ENCODE data around the gene INSC.

The INSC gene

DNA sequence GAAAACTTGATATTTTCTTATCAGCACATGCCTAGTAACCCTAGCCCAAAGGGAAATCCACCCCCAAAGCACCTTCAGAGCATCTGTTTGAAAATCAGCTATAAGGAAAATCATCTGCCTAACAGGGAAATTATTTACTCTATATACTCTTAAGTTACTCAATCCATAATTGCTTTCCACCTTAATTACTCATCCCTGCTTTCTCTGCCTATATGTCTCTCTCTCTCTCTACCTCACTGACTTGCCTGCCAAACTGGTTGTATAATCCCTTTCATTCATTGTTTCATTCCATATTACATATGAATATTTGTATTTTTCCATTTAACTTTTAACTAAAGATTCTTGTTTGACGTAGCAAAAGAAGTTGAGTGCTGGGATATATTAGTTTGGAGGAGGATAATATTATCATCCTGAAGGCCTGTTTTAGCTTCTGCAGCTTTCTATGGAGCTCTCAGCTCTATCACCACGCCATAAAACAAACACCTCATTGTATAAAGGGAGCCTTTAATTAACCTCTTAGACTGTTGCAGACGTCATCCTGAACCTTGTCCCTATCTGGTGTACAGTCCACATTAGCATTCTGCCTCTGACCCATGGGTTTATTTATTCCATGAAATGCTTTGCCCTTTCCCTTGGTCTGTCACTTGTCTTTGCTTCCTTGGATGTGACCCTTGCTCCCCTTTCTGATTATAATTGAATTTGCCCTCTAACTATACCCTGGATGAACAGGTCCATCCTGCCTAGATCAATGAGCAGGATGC is 98.9 kb downstream of the INSC start:
- no peak for DNase-seq (ENCODE audit: low read depth in 2 of 2, low spot score in 1 of 2)

DNA sequence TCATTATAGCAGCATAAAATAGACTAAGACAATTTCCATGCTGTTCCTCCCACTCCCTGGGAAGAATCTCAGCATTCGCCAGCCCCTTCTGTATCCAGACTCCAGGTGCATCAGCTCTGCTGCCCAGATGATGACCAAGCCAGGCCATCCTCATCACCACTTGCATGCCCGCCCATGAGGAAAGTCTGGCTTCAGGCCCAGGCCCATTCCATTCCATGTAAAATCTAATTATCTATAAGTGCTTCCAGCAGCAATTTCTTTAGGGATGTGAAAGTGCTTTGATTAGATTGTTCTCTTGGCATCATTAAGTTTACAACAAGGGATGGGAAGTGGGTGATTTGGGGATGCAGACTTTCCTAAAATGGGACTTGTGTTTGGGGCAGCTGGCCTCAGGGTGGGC is 100.3 kb downstream of the INSC start:
- DNase-seq (ENCODE audit: low read depth in 2 of 2, low spot score in 1 of 2), result no peak

DNA sequence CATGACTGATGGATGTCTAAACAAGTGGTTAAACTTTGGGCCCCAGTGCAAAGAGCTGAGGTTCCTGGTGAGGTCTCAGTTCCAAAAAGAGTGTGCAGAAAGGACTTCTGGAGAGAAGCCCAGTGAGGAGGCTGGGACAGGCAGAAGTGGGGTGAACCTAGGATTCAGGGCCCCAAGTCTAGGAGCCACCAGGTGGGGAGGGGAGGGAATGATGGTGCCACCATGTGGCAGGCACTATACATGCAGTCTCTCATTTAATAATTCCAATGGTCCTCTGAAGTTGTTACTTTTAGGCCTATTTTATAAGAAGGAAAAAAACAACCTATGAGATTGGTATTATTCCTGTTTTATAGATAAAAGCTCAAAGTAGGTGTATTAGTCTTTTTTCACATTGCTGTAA is 102.0 kb downstream of the INSC start:
- no peak for DNase-seq (ENCODE audit: low read depth in 2 of 2, low spot score in 1 of 2)

DNA sequence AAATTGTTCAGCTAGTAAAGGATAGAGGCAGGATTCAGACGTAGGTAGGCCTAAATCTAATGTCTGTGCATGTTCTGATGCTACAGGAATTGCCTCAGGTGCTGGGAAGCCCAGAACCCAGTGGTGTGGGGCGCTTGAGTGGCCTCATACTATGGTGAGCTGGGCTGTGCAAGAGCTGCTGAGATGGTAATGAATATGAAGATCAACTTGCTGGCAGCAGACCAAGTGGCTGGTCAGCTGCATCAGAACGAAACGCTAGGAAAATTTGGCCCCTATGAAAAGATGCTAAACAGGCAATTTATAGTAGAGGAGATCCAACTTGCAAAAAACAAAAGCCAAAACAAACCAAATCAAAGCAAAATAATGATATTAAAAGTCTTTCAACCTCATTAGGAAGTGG is 102.7 kb downstream of the INSC start:
- DNase-seq (ENCODE audit: low read depth in 2 of 2, low spot score in 1 of 2), result no peak

DNA sequence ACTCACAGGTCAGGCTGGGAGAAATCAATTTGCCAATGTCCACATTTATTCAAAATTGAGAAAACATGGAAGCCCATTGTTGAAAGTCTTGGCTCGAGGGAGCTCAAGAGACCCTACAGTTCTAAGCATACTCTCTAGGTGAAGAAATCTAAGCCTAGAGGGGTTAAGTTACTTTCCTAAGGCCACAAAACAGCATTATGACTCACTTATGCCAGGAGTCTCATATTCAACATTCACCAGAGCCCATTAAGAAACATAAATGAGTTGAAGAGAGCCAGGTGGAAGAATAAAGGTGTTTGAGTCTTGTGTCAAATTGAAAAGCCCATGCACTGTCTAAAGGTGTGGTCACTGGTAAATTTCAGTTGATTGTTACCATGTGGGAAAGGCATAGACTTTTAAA is 108.1 kb downstream of the INSC start:
- no peak for DNase-seq (ENCODE audit: low read depth in 2 of 2, low spot score in 1 of 2)

DNA sequence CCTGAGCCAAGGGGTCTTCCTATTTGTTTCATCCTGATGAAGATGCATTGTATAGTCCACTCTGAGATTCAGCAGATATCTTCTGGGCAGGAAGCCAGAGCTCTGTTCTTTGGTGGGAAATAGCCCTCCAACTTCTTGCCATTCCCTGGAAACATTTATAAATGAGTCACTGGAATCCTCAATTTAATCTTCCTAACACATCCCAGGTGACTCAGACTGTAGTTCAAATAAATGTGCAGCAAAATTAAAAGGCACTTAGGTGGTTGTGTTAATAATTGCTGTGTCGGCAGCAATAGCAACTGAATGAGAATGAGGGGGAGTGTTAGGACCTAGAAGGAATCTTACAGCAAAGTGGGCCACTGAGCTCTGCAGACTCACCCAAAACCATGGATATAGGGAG is 108.6 kb downstream of the INSC start:
- no peak for DNase-seq (ENCODE audit: low read depth in 2 of 2, low spot score in 1 of 2)

DNA sequence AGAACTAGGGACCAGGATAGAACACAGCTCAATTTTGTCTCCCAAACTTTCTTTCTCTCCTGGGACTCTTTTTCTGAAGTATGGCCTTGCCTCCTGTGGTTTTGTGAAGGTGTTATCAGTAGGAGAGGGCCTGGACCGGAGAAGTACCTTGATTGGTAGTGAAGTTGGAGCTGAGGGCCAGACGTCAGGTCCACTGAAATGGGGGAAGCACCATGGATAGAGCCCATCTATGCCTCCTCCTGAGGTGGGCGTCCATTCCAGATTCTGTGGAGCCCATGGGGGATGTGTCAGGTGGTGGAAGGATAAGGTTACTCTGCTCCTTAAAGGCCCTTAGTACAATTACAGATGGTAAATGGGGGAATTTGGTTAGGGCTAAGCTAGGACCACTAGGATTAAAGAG is 109.7 kb downstream of the INSC start:
- DNase-seq (ENCODE audit: low read depth in 2 of 2, low spot score in 1 of 2), result no peak

DNA sequence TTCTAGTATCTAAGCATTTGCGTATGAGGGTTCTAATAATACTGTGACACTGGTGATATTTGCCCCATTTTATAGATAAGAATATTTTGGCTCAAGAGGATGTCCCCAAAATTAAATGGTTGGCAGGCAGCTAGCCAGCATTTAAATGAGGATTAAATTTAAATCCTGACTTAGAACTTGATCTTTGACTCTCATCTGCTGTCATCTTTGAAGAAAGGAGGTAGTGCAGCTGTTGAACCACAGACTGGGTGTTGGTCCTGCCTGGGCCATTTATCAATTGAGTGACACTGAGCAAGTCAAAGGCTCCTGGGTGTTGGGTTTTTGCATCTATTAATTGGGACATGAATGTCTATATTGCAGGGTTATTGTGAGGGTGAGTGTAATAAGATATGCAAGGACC is 112.3 kb downstream of the INSC start:
- no peak for DNase-seq (ENCODE audit: low read depth in 2 of 2, low spot score in 1 of 2)

DNA sequence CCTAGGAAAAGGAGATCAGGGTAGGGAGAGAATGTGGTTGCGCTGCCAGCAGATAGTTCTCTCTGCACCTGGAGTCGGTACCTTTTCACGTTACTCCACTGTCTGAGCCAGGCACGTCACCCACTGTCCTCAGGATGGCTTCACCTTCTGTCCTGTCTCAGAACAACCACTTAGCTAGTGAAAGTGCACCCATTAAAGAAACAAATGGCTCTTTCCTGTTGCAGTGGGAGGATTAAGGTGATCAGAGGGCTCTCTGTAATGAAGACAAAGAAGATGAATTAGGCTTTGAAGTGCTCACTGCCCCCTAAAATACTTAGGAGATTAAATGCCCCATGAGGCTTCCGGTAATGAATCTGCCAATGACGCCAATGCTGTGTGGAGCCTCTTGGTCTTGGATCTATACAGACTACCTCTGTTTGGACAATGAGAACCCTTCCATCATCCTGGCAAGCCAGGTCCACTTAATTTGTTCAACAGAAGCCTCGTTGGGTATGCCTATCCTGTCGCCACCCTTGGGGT is 113.7 kb downstream of the INSC start:
- DNase-seq (ENCODE audit: low read depth in 2 of 2, low spot score in 1 of 2), result no peak

DNA sequence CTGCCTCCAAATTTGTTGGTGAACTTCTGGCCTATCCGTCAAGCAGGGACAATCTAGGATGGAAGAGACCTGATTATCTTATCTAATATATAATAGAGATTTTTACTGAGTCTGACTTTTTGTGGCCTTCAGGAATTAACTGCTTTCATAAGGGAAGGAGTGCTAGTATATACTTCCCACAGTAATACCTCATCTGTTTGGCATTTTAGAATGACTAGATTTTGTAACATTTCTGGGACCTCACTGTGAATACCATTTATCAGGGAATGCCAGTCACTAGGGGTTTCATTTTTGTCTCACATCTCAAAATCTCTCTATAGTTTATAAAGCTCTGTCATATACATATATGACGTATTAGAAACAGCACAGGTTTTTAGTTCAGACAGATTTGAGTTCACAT is 114.3 kb downstream of the INSC start:
- DNase-seq (ENCODE audit: low read depth in 2 of 2, low spot score in 1 of 2), result no peak

DNA sequence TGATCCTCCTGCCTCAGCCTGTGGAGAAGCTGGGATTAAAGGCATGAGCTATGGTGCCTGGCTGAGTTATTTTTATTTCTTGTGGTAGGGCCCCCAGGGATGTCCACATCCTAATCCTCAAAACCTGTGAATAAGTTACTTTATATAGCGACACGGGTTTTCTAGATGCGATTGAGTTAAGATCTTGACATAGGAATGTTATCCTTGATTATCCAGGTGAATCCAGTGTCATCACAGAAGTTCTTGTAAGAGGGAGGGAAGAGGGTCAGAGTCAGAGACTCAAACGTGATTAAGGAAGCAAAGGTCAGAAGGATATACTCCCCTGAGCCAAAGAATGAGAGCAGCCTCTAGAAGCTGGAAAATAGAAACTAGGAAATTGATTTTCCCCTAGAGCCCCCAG is 117.8 kb downstream of the INSC start:
- DNase-seq (ENCODE audit: low read depth in 2 of 2, low spot score in 1 of 2), result no peak

DNA sequence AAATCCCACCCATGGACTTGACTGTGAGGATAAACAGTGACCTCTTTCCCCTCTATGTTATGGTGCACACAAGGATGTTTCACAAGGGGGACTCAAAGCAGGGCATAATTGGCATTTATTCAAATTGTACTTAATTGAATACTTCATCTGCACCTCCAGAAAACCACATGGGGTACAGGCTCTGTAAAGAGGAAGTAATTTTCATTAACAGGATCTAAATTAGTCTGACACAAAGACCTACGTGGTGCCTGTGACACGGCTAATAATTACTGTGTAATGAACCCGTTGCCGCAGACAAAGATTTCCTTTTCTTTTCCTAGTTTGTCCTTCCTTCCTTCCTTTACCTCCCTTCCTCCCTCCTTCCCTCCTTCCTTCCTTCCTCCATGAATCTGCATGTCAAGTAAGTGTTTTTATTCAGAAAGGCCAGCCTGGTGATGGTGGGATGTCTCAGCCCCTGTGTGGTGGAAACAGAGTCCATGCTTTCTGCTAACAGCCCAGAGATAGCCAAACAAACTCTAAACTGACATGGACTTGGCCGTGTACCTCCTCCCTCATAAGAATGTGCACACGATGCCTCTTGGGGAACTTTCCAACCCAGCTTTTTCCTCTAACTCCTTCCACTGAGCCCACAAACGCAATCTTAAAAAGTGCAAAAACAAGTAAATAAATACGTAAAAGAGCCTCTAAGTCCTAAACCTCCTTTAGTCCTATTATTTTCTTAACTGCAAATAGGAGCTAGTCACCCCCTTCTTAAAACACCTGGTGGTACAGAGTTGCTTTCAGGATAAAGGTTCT is 118.8 kb downstream of the INSC start:
- DNase-seq (ENCODE audit: low read depth in 2 of 2, low spot score in 1 of 2), result no peak

DNA sequence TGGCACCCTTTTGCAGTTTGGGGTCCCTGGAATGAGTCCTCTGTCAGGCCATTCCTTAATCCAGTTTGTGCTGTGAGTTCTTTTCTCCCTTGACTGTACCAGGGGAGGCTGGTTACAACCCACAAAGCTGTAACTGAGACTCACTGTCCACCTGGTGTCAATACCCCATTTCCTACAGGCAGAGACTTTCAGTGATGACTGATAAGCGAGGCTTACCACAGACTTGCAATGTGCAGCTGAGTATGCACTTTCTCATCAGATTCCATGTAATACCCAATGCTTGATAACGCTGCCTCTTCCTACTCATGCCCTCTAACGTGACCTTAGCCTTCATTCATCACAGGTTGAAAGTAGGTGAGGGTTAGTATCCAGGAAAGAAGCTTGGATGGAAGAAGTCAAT is 120.1 kb downstream of the INSC start:
- no peak for DNase-seq (ENCODE audit: low read depth in 2 of 2, low spot score in 1 of 2)

DNA sequence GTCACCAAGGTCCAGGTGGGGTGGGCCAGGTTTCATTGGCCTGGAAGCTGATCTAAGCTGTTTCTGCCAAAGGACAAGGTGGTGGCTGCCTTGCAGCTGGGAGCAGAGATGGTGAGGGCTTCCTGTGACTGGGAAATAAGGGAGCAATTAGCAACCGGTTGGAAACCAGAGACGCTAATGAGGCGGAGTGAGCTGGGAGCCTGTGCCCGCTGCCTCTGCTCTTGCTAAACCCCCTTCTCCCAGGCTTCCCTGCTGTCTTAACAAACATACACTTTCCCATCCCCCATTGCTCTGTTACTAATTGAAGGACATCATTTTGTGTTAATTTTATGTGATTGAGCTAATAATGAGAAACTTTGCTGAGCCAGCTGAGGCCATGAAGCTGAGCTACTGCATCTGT is 121.8 kb downstream of the INSC start:
- no peak for DNase-seq (ENCODE audit: low read depth in 2 of 2, low spot score in 1 of 2)

DNA sequence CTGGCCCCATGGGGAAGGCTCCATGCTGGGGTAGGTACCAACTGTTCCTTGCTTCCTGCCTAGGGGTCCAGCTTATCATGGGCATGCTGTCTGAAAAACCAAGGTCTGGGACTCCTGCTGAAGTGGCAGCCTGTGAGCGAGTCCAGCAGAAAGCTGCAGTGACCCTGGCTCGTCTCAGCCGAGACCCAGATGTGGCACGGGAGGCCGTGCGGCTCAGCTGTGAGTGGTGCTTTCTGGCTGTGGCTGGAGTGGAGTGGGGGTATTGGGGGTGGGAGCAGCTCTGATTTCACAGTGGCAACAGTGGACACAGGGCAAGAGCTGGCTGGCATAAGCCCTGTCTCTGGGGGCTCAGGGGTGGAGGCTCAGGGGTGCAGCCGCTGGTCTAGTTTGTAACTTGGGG is 124.1 kb downstream of the INSC start:
- no peak for DNase-seq (ENCODE audit: low read depth in 2 of 2, low spot score in 1 of 2)

DNA sequence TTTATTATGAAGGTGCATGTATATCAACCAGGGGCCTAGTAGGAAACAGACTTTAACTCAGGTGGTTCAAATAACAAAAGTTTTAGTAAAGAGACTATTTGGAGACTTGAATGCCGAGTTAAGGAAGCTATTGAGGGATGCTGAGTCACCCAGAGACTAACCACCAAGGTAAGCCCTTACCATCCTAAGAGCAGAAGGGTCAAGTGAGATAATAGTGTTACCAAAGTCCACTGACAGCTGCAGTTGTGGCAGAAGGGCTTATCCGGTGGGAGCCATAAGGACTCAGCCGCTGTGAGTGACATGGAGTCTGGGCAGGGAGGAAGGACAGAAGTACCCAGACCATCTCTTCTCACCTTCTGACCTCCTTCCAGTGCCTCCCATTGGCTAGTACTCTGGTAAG is 134.0 kb downstream of the INSC start:
- no peak for DNase-seq (ENCODE audit: low read depth in 2 of 2, low spot score in 1 of 2)

DNA sequence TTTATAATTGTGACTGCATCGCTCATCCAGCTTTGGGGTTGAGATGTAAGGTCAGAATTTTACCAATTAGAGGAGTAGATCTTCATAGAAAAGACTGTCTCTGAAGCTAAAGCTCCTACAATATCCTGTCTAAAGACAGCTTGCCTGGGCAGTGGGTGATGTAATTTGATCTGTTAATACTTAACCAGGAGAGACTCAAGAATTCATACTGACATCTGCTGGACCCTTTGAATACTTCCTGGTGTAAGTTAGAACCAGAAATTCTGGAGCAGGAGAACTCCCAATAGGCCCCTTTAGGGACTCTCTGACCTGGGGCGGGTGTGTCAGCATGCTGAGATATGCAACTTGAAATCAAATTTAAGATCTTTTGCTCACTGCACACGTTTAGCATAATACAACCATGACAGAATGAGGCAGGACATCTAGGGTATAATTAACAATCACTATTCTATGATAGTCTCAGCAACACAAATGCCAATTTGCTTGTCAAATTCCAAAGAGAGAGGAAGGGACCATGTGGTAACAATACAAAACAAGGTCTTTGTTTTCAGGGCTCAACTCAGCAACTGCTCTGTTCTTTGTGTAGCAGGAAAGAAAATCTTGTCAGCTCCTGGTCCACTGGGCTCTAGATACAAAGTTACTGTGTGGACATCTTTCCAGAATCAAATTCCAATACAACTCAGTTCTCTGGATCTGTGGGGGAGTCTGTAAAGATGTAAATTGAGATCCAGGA is 143.9 kb downstream of the INSC start:
- no peak for DNase-seq (ENCODE audit: low read depth in 2 of 2, low spot score in 1 of 2)

DNA sequence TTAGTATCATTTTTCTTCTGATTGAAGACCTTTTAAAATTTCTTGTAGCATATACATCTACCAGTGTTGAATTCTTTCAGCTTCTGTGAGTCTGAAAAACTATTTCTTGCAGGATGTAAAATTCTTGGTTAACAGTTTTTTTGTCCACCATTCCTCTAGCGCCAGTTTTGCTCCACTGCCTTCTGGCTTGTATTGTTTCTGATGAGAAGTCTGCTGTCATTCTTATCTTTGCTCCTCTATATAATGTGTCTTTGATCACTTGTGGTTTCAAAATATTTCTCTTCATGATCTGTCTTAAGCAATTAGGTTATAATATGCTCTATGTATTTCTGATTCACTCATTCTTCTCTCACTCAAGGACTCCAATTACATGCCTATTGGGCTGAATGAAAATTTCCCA is 152.3 kb downstream of the INSC start:
- DNase-seq (ENCODE audit: low read depth in 2 of 2, low spot score in 1 of 2), result no peak

DNA sequence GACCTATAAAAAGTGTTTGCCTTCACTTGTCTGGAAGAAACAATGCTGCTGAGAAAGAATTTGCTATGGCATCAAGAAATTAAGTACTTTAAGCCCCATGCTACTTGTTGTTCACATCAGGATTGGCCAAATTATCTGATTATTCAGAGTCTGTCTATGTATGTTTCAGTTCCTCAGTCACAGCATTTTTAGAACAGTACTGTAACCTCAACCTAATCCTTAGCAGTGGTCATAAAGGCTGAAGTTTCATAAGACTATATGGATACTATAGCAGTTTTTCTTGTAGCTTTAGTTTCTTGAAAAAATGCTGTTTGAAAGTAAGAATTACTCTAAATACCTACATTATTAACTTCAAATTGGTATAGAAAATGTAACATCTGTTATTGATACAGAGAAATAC is 153.9 kb downstream of the INSC start:
- no peak for DNase-seq (ENCODE audit: low read depth in 2 of 2, low spot score in 1 of 2)

DNA sequence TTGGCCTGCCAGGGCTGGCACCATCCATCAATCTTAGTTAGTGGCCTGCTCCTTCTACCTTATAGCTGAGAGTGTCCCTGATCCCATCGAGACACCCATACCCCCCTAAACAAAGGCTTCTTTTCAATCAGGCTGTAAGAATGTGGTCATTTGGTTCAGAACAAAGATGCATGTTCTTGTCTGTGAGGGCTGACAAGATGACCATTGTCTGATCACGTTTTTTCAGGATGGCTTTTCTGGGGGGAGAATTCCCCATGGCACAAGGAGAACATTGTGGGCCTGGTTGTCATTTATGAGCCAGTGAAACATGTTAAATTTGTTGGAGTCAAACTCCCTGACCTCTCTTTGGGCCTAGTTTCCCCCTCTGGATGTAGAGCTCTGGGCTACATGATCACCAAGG is 160.4 kb downstream of the INSC start:
- DNase-seq (ENCODE audit: low read depth in 2 of 2, low spot score in 1 of 2), result no peak

DNA sequence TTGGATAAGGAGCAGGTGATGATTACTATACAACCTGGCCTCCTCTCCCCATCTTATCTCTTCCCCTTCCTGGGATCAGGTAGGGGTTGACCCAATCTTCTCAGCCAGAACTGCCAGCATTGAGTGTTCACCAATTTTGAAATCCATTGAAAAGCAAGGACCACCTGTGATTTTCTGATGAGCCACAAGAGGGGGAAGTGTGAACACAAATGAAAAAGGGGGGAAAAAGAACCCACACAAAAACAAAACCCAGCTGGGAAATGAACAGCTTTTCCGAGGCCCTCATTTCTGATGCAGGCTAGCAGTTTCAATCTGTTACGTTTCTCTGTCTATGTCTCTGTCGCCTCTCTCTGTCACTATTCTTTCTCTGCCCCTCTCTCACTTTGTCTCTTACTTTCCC is 161.9 kb downstream of the INSC start:
- DNase-seq (ENCODE audit: low read depth in 2 of 2, low spot score in 1 of 2), result no peak

DNA sequence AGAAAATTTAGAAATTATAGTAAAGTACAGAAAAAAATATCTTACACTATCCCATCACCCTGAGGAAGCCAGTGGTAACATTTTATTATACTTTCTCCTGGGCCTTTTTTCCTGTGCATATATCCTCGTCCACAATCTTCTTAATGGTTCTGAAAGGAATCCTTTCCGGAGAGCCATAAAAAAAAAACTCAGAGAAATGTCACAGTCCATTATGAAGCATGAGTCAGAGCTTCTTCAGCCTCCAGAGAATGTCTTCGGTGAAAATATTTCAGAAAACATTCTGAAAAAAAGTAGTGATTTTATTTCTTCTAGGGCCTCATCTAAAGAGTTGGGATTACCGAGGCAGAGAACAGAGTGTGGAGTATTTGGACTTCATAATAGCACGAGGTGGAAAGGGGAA is 163.4 kb downstream of the INSC start:
- DNase-seq (ENCODE audit: low read depth in 2 of 2, low spot score in 1 of 2), result no peak

All from stimulated activated CD8-positive, alpha-beta memory T cell treated with anti-CD3 and anti-CD28 coated beads, Interleukin-4, amount 100 ng/mL, for 1 hour (primary cell).